Measurements from ENCODE around the gene TMEM120B. TPM values are rescaled to one million over a fixed set of nuclear protein-coding genes. Genes with fewer than 3 reads are reported as not detected.
"Not testable (repeated sequence)": the region's sequence is repeated elsewhere in the genome, so short reads cannot be mapped to it uniquely, and the experiment has no call there.

Gene TMEM120B
- total RNA-seq, 1 experiment from 2014 or later, result 3.9 TPM

DNA sequence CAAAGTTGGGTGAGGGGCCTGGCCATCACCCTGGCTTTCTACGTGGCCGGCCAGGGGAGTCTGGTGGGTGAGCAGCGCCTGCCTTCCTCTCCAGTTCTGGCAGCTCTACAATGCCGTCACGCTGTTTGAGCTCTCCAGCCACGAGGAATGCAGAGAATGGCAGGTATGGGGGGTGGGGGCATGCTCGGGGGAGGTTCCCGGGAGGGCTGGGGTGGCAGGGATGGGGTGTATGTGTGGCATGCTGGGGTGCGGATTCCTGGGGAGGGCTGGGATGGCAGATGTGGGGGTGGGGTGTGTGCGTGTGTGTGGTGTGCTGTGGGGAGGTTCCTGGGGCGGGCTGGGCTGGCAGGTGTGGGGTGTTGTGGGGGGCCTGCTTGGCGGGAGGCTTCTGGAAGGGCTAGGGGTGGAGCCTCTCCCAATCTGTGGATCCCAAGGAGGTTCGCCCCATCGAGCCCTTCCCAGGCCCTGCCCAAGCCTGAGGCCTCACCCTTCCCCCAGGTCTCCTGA, 62.5 kb downstream of the TMEM120B start:
- DNase-seq (ENCODE audit: low read depth), result no peak

DNA sequence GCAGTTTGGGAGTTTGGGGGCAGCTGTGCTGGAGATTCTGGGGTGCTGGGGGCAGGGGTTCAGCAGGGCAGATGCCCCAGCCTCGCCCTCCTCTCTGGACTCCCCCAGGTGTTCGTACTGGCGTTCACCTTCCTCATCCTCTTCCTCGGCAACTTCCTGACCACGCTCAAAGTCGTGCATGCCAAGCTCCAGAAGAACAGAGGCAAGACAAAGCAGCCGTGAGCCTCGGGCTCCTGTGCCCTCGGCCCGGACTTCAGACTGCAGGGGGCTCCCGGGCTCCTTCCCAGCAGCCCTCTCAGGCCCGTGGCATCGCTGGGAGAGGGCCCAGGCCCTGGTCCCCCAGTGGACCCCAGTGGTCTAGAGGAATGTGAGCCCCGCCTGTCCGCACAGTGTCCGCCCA, 62.9 kb downstream of the TMEM120B start:
- no peak for DNase-seq (ENCODE audit: low read depth)

DNA sequence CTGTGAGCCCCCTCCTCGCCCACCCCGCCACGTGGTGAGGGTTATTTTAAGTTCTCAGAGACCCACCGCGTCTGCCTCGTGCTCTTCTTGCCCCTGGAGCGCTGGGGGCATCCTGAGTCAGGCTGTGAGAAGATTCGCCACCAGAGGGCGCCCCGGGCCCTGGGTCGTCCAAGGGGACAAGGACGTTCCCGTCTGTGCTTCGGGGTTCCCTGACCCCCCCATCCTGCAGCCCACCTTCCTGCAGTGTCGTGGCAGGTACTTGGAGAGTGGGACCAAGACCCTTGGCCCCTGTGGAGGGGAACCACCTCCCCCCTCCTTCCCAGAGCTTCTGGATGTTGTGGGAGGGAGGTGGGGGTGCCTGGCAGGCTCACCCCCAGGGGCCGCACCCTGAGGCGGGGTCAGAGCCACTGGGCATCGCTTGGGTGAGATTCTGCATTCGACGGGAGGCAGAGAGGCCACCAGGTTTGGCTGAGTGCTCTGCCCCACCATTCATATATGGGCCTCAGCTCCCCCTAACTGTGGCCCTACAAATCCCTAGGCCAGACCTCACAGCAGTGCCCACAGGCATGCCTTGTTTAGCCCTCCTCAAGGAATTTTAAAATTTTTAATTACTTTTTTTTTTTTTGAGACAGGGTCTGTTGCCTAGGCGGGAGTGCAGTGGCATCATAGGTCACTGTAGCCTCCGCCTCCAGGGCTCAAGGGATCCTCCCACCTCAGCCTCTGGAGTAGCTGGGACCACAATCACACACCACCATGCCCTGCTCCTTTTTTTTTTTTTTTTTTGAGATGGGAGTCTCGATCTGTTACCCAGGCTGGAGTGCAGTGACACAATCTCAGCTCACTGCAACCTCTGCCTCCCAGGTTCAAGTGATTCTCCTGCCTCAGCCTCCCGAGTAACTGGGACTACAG, 63.9 kb downstream of the TMEM120B start:
- peak; percentile 79 for DNase-seq (ENCODE audit: low read depth)

DNA sequence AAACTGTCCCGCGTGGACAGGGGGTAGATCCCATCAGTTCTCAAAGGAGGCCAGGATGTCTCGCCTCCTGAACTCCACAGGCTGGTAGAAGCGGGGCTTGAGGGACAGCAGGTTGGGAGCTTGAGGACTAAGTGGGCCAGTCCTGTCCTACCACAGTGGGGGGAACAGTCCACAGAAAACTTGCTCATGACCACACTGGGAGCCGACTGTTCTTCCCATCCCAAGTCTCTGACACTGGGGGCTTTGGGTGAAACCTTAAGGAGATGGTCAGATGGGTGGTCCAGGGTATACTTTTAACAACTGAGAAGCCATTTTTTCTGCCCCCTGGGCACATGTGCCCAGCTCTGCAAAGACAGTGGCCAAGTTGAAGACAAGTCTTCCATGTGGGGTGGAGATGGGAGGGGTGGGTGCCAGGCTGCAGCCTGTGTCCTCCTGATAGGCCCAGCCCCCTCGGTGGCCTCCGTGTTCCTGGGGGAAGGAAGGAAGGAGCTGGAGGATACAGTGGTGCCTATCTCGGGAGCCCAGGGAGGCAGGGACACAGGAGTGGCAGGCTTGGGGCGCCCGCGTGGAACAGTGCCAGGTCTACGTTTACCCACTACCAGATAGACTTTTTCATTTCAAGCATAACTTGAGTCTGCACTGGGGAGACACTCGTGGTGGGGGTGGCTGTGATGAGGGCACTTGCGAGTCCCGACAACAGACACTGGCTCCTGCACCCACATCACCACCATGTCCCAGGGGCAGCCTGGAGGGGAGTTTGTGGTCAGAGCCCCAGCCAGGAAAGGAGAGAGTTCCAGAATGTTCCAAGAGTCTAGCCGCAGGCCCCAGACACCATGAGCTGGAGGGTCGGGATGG, 66.2 kb downstream of the TMEM120B start:
- no peak for DNase-seq (ENCODE audit: low read depth)

DNA sequence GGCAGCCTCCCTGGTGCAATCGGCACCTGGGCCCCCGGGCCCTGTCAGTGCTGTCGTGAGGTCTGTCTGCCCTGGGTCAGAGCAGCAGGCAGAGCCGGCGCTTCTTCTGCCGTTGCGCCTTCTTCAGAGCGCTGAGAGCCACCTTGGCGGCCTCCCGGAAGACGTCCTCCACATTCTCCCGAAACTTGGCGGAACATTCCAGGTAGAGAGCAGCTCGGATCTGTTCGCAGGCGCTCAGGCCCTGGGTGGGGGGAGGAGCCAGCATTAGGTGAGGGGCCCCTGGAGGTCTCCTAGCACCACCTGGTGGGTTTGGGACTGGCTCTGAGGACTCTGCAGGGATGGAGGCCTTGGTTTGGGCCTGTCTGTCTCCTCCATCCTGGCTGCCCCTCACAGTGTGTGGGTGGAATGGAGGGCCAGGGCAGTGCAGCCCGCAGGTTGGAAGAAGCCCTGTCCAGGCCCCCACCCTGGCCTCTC, 66.9 kb downstream of the TMEM120B start:
- no peak for DNase-seq (ENCODE audit: low read depth)

DNA sequence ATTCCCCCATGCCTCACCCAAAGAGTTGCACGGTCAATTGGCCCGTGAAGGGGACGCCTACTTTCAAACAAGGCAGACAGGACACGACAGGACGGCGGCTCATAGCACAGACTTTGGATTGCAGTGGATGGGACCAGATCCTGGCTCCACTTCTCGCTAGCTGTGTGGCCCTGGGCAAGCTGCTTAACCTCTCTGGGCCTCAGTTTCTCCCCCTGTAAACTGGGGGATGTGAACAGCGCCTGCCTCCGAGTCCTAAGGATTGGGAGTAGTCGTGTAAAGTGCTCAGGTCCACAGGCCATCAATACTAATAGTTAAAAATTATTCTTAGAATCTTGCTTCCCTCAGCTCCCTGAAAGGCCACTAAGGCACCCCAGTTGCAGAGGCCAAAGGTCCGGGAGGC, 67.9 kb downstream of the TMEM120B start:
- no peak for DNase-seq (ENCODE audit: low read depth)

DNA sequence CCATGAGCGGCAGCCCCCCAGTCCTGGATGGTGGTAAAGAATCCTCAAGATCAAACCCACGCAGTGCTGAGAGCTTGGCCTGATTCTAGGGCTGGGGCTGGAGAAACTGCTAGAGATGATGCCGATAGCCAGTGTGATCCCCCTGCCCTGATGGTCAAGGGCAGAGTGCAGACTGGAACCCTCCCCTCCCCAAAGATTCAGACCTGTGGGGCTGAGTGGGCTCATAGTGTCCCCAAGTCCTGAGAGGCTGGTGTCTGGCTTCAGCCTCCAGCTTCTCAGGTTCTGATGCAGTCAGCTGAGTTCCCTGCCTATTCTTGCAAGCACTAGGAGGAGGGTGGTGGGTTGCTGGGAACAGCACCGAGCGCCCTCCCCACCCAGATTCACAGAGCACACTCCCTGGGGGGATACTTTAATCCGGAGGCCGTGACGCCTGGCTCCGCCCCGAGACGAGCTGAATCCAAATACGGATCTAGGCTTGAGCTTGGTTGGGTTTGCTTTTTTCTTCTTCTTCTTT, 69.0 kb downstream of the TMEM120B start:
- no peak for DNase-seq (ENCODE audit: low read depth)

DNA sequence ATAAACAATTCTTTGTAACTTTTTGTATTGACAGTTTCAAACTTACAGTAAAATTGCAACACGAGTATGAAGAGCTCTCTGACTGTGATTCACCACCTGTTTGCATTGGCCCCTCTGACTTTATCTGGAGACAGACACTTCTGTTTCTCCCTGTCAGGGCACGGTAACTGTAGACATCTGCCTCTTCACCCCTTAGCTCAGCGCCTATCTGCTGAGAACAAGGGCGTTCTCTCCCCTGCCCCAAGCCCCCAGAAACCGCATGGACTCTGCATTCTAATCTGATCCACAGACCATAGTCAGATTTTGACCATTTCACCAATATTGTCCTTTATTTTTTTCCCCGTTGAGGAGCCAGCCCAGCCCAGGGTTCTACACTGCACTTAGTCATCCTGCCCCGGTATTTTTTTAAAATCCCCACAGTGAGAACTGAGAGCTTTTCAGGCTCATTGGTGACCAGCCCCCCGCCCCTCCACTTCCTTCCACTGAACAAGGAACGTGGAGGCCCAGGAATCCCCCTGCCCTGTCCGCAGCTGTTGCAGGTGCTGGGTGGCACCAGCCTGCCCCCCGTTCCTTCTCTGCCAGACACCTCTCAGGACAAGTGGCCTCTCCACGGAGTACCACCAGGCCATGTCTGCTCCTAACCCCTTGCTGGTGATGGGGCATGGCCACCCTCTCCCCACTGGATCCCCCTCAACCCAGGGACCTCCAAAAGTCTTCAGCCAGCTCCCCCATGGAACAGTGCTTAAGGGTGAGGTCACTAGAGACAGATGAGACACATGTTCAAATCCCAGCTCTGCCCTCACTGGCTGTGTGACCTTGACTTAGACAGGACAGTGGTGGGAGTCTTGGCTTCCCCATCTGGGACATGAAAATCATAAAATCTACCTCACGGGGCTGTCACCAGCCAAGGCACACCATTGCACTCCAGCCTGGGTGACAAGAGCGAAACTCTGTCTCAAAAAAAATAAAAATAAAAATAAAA, 69.7 kb downstream of the TMEM120B start:
- DNase-seq (ENCODE audit: low read depth), result peak; percentile 63

DNA sequence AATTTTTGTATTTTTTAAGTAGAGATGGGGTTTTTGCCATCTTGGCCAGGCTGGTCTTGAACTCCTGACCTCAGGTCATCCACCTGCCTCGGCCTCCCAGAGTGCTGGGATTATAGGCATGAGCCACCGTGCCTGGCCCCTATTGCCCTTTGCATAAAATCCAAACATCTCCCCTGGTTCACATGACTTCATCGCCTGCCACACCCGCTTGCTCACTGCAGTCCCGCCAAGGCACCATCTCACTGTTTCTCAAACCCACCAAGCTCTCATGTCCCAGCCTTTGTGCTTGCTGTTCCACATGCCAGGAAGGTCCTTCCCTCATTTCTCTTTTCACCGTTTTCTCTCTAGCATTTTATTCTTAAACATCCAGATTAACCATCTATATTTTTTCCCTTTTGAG, 71.2 kb downstream of the TMEM120B start:
- peak; percentile 92 for DNase-seq (ENCODE audit: low read depth)

DNA sequence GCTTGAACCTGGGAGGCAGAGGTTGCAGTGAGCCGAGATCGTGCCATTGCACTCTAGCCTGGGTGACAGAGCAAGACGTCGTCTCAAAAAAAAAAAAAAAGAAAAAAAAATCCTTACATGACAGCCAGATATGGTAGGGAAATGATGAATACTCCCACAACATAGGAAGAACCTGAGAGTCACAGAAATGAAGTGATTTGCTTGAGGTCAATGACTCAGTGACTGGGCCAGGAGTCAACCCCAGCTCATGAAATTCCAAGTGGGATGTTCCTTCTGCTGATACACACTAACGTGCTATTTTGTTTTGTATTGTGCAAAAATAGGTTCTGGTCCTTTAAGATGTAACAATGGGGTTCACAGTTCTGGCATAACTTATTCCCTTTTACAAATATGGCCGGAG, 71.9 kb downstream of the TMEM120B start:
- DNase-seq (ENCODE audit: low read depth), result peak; percentile 94

DNA sequence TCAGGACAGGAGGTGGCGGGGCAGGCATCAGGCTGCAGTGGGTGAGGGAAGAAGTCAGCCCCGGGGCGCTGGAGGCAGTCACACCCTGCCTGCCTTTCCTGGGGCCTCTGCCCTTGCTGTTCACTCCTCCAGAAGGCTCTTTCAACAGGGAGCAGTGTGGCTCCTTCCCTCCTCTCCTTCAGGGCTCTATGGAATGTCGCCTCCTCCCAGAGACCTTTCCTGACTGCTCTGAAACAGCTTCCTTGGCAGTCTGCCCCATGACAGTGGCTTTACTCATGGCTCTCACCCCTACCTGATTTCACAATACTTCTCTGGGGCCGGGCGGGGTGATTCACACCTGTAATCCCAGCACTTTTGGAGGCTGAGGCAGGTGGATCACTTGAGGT, 73.9 kb downstream of the TMEM120B start:
- peak; percentile 97 for DNase-seq (ENCODE audit: low read depth)

DNA sequence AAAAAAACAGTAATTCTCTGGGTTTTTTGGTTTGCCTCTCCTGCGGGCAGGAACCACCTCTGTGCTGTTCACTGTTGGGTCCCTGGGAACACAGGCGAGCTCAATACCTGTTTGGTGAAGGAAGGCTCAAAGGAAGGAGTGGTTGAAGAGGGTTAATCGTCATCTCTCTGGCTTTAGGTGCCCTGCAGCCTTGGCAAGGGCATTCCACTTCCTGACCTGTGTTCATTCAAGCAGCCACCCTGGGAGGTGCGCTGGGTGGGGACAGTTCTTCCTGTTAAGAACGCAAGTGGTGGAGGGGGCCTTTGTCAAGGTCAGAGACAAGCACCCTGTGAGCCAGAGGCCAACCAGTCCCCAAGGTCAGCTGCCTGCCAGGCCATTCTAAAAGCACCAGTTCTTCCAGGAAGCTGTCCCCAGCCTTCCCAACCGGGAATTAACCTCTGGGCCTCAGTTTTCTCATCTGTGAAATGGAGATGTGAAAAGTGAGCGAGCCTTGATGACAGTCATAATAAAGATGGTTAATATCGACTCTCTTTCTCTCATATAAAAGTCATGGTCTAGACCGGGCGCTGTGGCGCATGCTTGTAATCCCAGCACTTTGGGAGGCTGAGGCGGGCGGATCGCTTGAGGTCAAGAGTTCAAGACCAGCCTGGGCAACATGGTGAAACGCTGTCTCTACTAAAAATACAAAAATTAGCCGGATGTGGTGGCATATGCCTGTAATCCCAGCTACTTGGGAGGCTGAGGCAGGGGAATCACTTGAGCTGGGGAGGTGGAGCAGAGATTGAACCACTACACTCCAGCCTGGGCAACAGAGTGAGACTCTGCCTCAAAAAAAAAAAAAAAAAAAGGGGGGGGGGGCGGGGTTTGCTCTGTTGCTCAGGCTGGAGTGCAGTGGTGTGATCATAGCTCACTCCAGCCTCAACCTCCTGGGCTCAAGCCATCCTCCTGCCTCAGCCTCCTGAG, 74.8 kb downstream of the TMEM120B start:
- DNase-seq (ENCODE audit: low read depth), result no peak

DNA sequence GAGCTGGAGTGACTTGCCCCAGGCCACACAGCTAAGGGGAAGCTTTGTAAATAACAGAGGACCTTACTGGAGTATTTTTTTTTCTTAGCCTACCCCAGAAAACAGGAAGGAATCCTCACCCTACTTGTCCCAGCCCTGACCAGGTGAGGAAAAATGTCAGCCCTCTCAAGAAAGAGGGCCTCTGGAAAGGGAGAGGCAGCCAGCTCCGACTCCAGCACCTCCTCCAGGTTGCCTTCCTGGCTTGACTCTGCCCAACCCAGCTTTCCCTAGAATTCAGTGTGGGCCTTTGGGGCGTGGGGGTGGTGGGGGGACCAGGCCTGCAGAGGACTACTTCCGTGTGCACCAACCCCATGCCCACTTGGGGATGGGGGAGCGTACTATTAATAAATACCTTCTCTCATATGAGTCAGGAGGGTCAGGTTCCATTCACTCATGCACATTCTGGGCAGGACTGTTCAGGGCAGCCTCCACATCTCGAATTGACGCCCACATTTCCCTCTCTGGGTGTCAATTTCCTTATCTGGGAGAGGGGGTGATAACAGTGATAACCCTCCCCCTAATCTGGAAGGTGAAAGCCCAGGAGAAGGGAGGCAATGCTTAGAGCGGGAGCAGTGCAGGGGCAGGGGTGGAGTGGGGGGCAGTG, 75.7 kb downstream of the TMEM120B start:
- DNase-seq (ENCODE audit: low read depth), result no peak

DNA sequence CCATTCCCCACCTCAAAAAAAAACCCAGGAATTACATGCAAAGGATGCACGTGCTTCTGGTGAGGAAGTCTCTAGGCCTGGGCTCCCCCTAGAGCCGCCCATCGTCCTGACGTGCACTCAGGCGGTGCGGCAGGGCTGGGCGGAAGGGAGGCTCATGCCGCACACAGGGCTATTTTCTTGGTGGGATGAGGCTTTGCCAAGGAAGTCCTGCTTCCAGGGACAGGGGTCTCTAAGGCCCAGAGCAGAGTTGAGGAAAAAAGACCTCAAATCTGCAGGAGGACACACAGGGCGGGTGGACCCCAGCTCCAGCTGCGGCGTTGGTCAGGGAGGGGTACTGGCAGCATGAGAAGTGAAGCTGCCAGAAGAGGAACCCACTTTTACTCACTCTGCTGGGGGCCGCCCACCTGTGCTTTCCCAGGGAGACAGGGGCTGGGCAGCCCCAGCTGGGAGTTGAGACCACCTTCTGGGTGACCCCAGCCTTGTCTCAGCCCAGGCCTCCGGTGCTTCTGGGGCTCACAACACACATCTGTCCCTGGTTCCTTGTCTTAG, 76.8 kb downstream of the TMEM120B start:
- no peak for DNase-seq (ENCODE audit: low read depth)

DNA sequence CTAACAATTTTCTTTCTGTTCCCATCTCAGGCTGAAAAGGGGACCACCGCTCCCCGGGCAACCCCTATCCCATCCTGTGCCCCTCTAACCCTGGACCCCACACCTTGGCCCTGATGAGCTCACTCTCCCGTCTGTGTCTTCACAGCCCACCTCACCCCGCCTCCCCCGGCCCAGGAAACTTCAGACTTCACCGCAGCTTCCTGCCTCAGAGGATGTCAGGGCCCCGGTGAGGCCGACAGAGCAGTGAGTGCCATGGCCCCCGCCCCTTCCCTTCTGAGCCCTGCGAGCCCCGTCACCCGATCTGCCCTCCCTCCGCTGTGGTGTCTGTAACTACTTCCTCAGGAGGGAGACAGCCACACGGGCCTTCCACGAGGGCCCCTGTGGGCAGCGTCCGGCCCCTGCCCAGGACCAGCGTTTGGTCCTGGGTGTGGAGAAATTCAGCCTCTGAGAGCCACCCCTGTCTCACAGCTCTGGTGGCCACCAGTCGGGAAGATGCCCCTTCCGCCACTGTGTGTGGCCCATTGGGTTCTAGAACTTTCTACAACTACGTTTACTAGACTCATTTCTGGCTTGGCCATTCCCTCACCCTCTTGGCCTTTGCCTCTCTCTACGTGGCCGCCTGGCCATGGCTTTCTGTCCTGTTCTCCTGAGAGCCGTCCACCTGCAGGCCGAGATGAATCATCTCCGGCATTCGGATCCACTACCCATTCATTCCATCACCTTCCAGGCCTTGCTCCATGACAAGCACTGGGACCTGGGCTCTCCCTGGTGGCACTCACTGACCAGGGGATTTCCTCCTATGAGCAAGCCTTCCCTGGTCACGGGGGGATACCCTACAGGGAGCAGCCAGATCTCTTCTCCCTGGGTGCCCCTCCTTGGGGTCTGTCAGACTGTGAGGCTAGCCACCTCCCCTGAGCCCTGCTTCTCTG, 77.5 kb downstream of the TMEM120B start:
- peak; percentile 86 for DNase-seq (ENCODE audit: low read depth)

DNA sequence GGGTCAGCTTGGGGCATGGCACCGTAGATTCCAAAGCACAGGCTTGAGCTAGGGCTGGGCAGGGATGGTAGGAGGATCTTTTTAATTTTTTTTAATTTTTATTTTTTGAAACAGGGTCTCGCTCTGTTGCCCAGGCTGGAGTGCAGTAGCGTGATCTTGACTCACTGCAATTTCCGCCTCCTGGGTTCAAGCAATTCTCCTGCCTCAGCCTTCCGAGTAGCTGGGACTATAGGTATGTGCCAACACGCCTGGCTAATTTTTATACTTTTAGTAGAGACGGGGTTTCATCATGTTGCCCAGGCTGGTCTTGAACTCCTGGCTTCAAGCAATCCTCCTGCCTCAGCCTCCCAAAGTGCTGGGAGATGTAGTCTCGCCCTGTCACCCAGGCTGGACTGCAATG, 78.2 kb downstream of the TMEM120B start:
- not testable (repeated sequence) for DNase-seq (ENCODE audit: low read depth)

DNA sequence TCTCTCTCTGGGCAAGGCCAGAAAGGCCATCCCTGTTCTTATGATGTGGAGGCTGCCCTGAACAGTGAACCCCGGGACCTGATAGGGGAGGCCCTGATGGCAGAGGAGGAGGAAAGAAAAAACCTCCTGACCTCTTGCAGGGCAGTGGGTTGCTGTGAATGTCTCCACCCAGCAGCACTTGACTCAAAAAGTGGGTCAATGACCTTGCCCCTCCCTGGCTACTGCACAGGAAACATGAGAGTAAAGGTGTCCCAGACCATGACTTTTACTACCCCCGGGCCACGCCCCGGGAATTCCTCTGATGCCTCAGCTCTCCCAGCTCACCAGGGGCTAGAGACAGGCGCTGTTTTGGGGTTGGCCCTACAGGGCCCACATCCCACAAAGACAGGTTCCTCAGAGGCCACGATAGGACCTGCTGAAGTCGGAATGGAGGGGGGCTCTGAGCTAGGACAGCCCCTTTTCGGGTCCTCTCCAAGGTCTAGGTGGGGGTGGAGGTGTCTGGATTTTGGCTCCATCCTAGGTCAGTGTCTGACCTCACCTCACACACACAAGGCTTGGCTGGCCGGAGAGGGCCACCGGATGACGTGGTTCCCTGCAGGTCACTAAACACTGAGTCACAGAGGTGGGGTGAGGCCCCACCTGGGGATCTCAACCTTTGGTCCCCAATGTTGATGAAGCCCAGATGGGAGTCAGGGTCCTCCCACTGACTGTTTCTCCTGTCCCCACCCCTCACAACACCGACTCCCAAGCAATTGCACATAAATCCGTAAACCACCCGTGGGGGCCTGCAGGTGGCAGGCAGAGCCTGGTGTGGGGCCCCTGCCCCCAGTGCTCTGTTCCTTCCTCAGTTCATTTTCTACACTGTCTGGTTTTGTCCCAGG, 79.4 kb downstream of the TMEM120B start:
- no peak for DNase-seq (ENCODE audit: low read depth)
